Neural cell (in vitro differentiated cells): Measurements from ENCODE around the gene SPRN. TPM values are rescaled to one million over a fixed set of nuclear protein-coding genes. Genes with fewer than 3 reads are reported as not detected.
"Not testable (repeated sequence)": the region's sequence is repeated elsewhere in the genome, so short reads cannot be mapped to it uniquely, and the experiment has no call there.

Experiments used
- H2AFZ ChIP-seq: fragments of 200-600, 300-800 bp; sonication (generic), shearing (Covaris generic); 2 replicates; pipeline ENCODE4 v1.6.0; 2014; ENCODE audit warnings: low read depth, mild to moderate bottlenecking, antibody characterized with exemption, low read length, moderate library complexity
- H3F3A ChIP-seq: fragments of 200-600 bp; shearing (Covaris generic); 2 replicates; pipeline ENCODE4 v1.6.1; 2016; ENCODE audit warnings: mild to moderate bottlenecking, moderate library complexity, mixed read lengths, antibody characterized with exemption, low read length; ENCODE audit not compliant: insufficient read depth, poor library complexity, severe bottlenecking
- H3K27ac ChIP-seq: fragments of 200-600, 300-800 bp; sonication (generic), shearing (Covaris generic); 2 replicates; pipeline ENCODE4 v1.5.1; 2014; ENCODE audit warnings: mild to moderate bottlenecking, low read length, moderate library complexity
- H3K27me3 ChIP-seq: fragments of 300-800, 200-600 bp; sonication (generic), shearing (Covaris generic); 2 replicates; pipeline ENCODE4 v1.6.0; 2014; ENCODE audit warnings: mild to moderate bottlenecking, low read depth, low read length, moderate library complexity; ENCODE audit not compliant: insufficient read depth
- H3K36me3 ChIP-seq: fragments of 300-800, 200-600 bp; sonication (generic), shearing (Covaris generic); 2 replicates; pipeline ENCODE4 v1.5.1; 2014; ENCODE audit warnings: mild to moderate bottlenecking, antibody characterized with exemption, low read length, moderate library complexity; ENCODE audit not compliant: insufficient read depth
- H3K4me2 ChIP-seq: fragments of 300-800, 200-600 bp; sonication (generic), shearing (Covaris generic); 2 replicates; pipeline ENCODE4 v1.6.0; 2014; ENCODE audit warnings: mild to moderate bottlenecking, low read length
- H3K4me3 ChIP-seq: fragments of 300-800, 200-600 bp; sonication (generic), shearing (Covaris generic); 2 replicates; pipeline ENCODE4 v1.5.1; 2014; ENCODE audit warnings: mild to moderate bottlenecking, low read length, moderate library complexity
- H3K79me2 ChIP-seq: fragments of 200-600 bp; shearing (Covaris generic); replicated peaks from 2 replicates; pipeline ENCODE4 v1.6.0; 2014; ENCODE audit warnings: mild to moderate bottlenecking, low read length, moderate library complexity; ENCODE audit not compliant: insufficient read depth
- H3K9ac ChIP-seq: fragments of 300-800, 200-600 bp; sonication (generic), shearing (Covaris generic); 2 replicates; pipeline ENCODE4 v1.6.1; 2016; ENCODE audit warnings: mild to moderate bottlenecking, low read length, mixed read lengths
- H3K9me2 ChIP-seq: fragments of 200-600 bp; shearing (Covaris generic); 2 replicates; pipeline ENCODE4 v1.6.1; 2016; ENCODE audit warnings: mild to moderate bottlenecking, low read length, mixed read lengths; ENCODE audit not compliant: insufficient read depth
- H3K9me3 ChIP-seq: fragments of 200-600, 300-800 bp; sonication (generic), shearing (Covaris generic); 2 replicates; pipeline ENCODE4 v1.6.1; 2016; ENCODE audit warnings: mild to moderate bottlenecking, mixed run types, low read length, moderate library complexity, mixed read lengths
- H4K20me1 ChIP-seq: fragments of 200-600 bp; shearing (Covaris generic); 2 replicates; pipeline ENCODE4 v1.6.1; 2016; ENCODE audit warnings: mild to moderate bottlenecking, mixed run types; ENCODE audit not compliant: insufficient read depth
- EP300 ChIP-seq: fragments of 450-650 bp; conservative IDR thresholded peaks from 2 replicates; pipeline ENCODE4 v1.6.1; 2014; ENCODE audit warnings: antibody characterized with exemption, mild to moderate bottlenecking, moderate library complexity; ENCODE audit not compliant: poor library complexity, severe bottlenecking
- EZH2 ChIP-seq: fragments of 200-600, 300-800 bp; shearing (Covaris generic), sonication (generic); IDR thresholded peaks from 2 replicates; pipeline ENCODE4 v1.6.1; 2014; ENCODE audit warnings: antibody characterized with exemption, low read length, borderline replicate concordance, mild to moderate bottlenecking; ENCODE audit not compliant: insufficient read depth, poor library complexity, severe bottlenecking
- MXI1 ChIP-seq: fragments of 450-650 bp; conservative IDR thresholded peaks from 2 replicates; pipeline ENCODE4 v1.6.1; 2014; ENCODE audit warnings: antibody characterized with exemption, mild to moderate bottlenecking; ENCODE audit not compliant: poor library complexity, severe bottlenecking
- POLR2AphosphoS5 ChIP-seq: IDR thresholded peaks from 2 replicates; pipeline ENCODE4 v1.6.1; 2012
- RAD21 ChIP-seq: fragments of 450-650 bp; conservative IDR thresholded peaks from 2 replicates; pipeline ENCODE4 v1.6.1; 2014; ENCODE audit warnings: antibody characterized with exemption, mild to moderate bottlenecking, moderate library complexity
- SMC3 ChIP-seq: fragments of 450-650 bp; conservative IDR thresholded peaks from 2 replicates; pipeline ENCODE4 v1.6.1; 2014; ENCODE audit warnings: antibody characterized with exemption, mild to moderate bottlenecking, moderate library complexity; ENCODE audit not compliant: poor library complexity
- TAF1 ChIP-seq: IDR thresholded peaks from 2 replicates; pipeline ENCODE4 v1.6.1; 2012; ENCODE audit warnings: low read depth
- polyA plus RNA-seq: library from polyadenylated mRNA; depleted of rRNA; stranded (reverse); fragments of >200 nt; gene quantifications from 2 replicates; pipeline ENCODE4 v1.2.3, GENCODE V29; 2014
- TF ChIP-seq, protein P1 (sequence below): IDR thresholded peaks from 2 replicates; pipeline ENCODE4 v1.6.1; 2012; ENCODE audit warnings: borderline replicate concordance
- TF ChIP-seq, protein P2 (sequence below): fragments of 450-650 bp; IDR thresholded peaks from 2 replicates; pipeline ENCODE4 v1.5.1; 2014; ENCODE audit warnings: antibody characterized with exemption, mild to moderate bottlenecking, moderate library complexity; ENCODE audit not compliant: poor library complexity, severe bottlenecking

The SPRN gene
- polyA plus RNA-seq, 1 donor from 2014 or later = 1.1 TPM

DNA sequence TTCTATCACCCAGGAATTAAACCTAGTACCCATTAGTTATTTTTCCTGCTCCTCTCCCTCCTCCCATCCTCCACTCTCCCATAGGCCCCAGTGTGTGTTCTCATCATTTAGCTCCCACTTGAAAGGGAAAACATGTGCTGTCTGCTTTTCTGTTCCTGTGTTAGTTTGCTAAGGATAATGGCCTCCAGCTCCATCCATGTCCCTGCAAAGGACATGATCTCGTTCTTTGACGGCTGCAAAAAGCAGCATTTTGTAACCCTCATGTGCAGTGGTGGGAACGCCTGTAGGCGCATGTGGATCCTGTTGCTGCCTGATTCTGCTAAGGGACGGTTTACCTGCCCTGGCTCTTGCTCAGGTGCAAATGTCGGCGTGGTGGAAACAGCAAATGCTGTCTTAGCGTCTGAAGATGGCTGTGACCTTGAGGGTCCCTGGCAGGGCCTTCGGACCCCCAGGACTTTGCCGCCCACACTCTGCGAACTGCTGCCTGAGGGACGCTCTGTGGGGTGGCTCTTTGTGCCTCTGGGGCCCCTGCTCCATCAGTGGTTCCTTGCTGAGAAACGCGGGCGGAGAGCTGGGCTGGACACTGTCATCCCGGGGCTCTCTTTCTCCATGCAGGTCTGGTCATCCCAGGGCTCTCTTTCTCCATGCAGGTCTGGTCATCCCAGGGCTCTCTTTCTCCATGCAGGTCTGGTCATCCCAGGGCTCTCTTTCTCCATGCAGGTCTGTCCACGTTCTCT is 36.0 kb downstream of the SPRN start:
- H4K20me1 ChIP-seq = no peaks in the 10 kb centered on the region
- H3K27ac ChIP-seq = no peak overlapping the region
- no peaks in the 10 kb centered on the region for H3K9me3 ChIP-seq
- no peaks in the 10 kb centered on the region for H3F3A ChIP-seq
- TF ChIP-seq MXI1 (no peak), RAD21 (no peak), POLR2AphosphoS5 (no peak), TAF1 (no peak), EZH2 (no peak), SMC3 (no peak), EP300 (no peak)
- TF ChIP-seq, protein P1, sequence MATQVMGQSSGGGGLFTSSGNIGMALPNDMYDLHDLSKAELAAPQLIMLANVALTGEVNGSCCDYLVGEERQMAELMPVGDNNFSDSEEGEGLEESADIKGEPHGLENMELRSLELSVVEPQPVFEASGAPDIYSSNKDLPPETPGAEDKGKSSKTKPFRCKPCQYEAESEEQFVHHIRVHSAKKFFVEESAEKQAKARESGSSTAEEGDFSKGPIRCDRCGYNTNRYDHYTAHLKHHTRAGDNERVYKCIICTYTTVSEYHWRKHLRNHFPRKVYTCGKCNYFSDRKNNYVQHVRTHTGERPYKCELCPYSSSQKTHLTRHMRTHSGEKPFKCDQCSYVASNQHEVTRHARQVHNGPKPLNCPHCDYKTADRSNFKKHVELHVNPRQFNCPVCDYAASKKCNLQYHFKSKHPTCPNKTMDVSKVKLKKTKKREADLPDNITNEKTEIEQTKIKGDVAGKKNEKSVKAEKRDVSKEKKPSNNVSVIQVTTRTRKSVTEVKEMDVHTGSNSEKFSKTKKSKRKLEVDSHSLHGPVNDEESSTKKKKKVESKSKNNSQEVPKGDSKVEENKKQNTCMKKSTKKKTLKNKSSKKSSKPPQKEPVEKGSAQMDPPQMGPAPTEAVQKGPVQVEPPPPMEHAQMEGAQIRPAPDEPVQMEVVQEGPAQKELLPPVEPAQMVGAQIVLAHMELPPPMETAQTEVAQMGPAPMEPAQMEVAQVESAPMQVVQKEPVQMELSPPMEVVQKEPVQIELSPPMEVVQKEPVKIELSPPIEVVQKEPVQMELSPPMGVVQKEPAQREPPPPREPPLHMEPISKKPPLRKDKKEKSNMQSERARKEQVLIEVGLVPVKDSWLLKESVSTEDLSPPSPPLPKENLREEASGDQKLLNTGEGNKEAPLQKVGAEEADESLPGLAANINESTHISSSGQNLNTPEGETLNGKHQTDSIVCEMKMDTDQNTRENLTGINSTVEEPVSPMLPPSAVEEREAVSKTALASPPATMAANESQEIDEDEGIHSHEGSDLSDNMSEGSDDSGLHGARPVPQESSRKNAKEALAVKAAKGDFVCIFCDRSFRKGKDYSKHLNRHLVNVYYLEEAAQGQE = no peak
- TF ChIP-seq, protein P2, sequence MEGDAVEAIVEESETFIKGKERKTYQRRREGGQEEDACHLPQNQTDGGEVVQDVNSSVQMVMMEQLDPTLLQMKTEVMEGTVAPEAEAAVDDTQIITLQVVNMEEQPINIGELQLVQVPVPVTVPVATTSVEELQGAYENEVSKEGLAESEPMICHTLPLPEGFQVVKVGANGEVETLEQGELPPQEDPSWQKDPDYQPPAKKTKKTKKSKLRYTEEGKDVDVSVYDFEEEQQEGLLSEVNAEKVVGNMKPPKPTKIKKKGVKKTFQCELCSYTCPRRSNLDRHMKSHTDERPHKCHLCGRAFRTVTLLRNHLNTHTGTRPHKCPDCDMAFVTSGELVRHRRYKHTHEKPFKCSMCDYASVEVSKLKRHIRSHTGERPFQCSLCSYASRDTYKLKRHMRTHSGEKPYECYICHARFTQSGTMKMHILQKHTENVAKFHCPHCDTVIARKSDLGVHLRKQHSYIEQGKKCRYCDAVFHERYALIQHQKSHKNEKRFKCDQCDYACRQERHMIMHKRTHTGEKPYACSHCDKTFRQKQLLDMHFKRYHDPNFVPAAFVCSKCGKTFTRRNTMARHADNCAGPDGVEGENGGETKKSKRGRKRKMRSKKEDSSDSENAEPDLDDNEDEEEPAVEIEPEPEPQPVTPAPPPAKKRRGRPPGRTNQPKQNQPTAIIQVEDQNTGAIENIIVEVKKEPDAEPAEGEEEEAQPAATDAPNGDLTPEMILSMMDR = no peak
- H3K79me2 ChIP-seq = no peaks in the 10 kb centered on the region
- no peak overlapping the region for H3K4me3 ChIP-seq
- H2AFZ ChIP-seq = no peak overlapping the region
- H3K27me3 ChIP-seq = no peaks in the 10 kb centered on the region
- no peaks in the 10 kb centered on the region for H3K36me3 ChIP-seq
- H3K9me2 ChIP-seq = no peaks in the 10 kb centered on the region
- no peak overlapping the region for H3K9ac ChIP-seq
- no peak overlapping the region for H3K4me2 ChIP-seq

DNA sequence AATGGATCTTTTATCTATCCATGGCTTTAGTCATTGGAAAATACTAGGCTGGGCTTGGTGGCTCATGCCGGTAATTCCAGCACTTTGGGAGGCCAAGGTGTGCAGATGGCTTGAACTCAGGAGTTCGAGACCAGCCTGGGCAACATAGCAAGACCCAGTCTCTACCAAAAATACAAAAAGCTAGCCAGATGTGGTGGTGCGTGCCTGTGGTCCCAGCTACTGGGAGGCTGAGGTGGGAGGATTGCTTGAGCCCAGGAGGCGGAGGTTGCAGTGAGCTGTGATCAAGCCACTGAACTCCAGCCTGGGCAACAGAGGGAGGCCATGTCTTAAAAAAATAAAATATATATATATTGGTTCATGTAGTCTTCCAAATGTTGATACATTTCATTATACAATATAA is 37.5 kb downstream of the SPRN start:
- H3K9ac ChIP-seq, H3K27me3 ChIP-seq, H3K27ac ChIP-seq, H3K4me3 ChIP-seq, H3F3A ChIP-seq, H2AFZ ChIP-seq, H3K79me2 ChIP-seq, H3K4me2 ChIP-seq, H3K36me3 ChIP-seq, H4K20me1 ChIP-seq, H3K9me2 ChIP-seq, H3K9me3 ChIP-seq: not testable (repeated sequence)

DNA sequence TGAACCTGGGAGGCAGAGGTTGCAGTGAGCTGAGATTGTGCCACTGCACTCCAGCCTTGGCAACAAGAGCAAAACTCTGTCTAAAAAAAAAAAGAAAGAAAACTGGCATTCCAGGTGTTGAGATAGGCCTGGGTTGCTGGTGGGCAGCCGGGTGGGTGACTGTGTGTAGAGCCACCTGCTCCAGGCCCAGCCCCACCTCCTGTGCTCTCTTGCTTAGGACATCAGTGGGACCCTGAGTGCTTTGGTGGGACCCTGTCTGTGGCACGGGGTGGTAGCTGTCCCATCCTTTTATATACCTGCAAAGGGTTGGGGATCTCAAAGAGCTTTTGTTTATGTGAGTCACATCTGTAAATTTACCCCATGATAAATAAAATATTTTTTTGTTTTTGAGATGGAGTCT is 39.2 kb downstream of the SPRN start:
- Histone ChIP-seq H3K4me2 (no peak overlapping the region), H3K27ac (no peak overlapping the region), H3K9me2 (no peaks in the 10 kb centered on the region), H3K9me3 (no peaks in the 10 kb centered on the region), H3F3A (no peaks in the 10 kb centered on the region), H3K4me3 (no peak overlapping the region), H3K79me2 (no peaks in the 10 kb centered on the region), H3K9ac (no peak overlapping the region), H4K20me1 (no peaks in the 10 kb centered on the region), H3K27me3 (no peaks in the 10 kb centered on the region), H3K36me3 (no peaks in the 10 kb centered on the region), H2AFZ (no peak overlapping the region)
- TF ChIP-seq, protein P1 = no peak
- TF ChIP-seq SMC3 (no peak), POLR2AphosphoS5 (no peak), EP300 (no peak), TAF1 (no peak), RAD21 (no peak), MXI1 (no peak), EZH2 (no peak)
- TF ChIP-seq, protein P2 = no peak
